SK-N-SH treated with all-trans-retinoic acid at 6 μM for 48 hours (cell line): Measurements from ENCODE around the gene RPP40.

Experiments
- ATAC-seq: fragments of 200-7000 bp; cut with Tn5 transposase; 3 replicates; pipeline ENCODE4 v1.9.1; 2020; ENCODE audit warnings: mild to moderate bottlenecking, moderate library complexity
- ARNTL ChIP-seq: fragments of 450-650 bp; formaldehyde crosslinking; IDR thresholded peaks from 2 replicates; pipeline ENCODE4 v1.5.0; 2020; ENCODE audit warnings: low read depth, mild to moderate bottlenecking, moderate library complexity, borderline replicate concordance
- BACH2 ChIP-seq: fragments of 250-450 bp; sonication (Bioruptor Pico); IDR thresholded peaks from 2 replicates; pipeline ENCODE4 v1.9.0; 2021; ENCODE audit warnings: mild to moderate bottlenecking, borderline replicate concordance
- CREB5 ChIP-seq: fragments of 250-450 bp; sonication (Bioruptor Pico); IDR thresholded peaks from 2 replicates; pipeline ENCODE4 v1.5.1; 2020; ENCODE audit warnings: low read depth, mild to moderate bottlenecking, moderate library complexity
- CSDC2 ChIP-seq: fragments of 250-450 bp; sonication (Bioruptor Pico); IDR thresholded peaks from 2 replicates; pipeline ENCODE4 v1.5.0; 2020; ENCODE audit warnings: mild to moderate bottlenecking, moderate library complexity
- CSRNP3 ChIP-seq: fragments of 250-450 bp; sonication (Bioruptor Pico); IDR thresholded peaks from 2 replicates; pipeline ENCODE4 v1.5.1; 2021; ENCODE audit warnings: mild to moderate bottlenecking, moderate library complexity
- ESRRG ChIP-seq: fragments of 250-450 bp; sonication (Bioruptor Pico); IDR thresholded peaks from 2 replicates; pipeline ENCODE4 v1.6.1; 2021; ENCODE audit warnings: mild to moderate bottlenecking
- GLIS3 ChIP-seq: fragments of 250-450 bp; sonication (Bioruptor Pico); IDR thresholded peaks from 2 replicates; pipeline ENCODE4 v1.5.0; 2020; ENCODE audit warnings: mild to moderate bottlenecking, moderate library complexity
- ISL1 ChIP-seq: fragments of 250-450 bp; sonication (Bioruptor Pico); IDR thresholded peaks from 2 replicates; pipeline ENCODE4 v2.1.2; 2022; ENCODE audit warnings: mild to moderate bottlenecking, moderate library complexity
- OSR1 ChIP-seq: fragments of 250-450 bp; sonication (Bioruptor Pico); IDR thresholded peaks from 2 replicates; pipeline ENCODE4 v1.8.0; 2022; ENCODE audit warnings: moderate library complexity, mild to moderate bottlenecking, inconsistent platforms
- PATZ1 ChIP-seq: fragments of 250-450 bp; sonication (Bioruptor Pico); IDR thresholded peaks from 2 replicates; pipeline ENCODE4 v1.8.0; 2020; ENCODE audit warnings: mild to moderate bottlenecking, moderate library complexity, borderline replicate concordance
- POU6F1 ChIP-seq: fragments of 250-450 bp; sonication (Bioruptor Pico); IDR thresholded peaks from 2 replicates; pipeline ENCODE4 v1.8.0; 2021; ENCODE audit warnings: low read depth, mild to moderate bottlenecking, moderate library complexity, borderline replicate concordance
- PPARA ChIP-seq: fragments of 250-450 bp; sonication (Bioruptor Pico); IDR thresholded peaks from 2 replicates; pipeline ENCODE4 v1.5.0; 2020; ENCODE audit warnings: mild to moderate bottlenecking, borderline replicate concordance
- RARB ChIP-seq: fragments of 250-450 bp; sonication (Bioruptor Pico); IDR thresholded peaks from 2 replicates; pipeline ENCODE4 v1.8.0; 2021; ENCODE audit warnings: mild to moderate bottlenecking, moderate library complexity
- SNAI2 ChIP-seq: fragments of 250-450 bp; sonication (Bioruptor Pico); IDR thresholded peaks from 2 replicates; pipeline ENCODE4 v1.5.0; 2020; ENCODE audit warnings: mild to moderate bottlenecking, moderate library complexity
- TCF4 ChIP-seq: fragments of 250-450 bp; sonication (Bioruptor Pico); IDR thresholded peaks from 2 replicates; pipeline ENCODE4 v1.8.0; 2021; ENCODE audit warnings: mild to moderate bottlenecking, moderate library complexity, borderline replicate concordance
- TOX ChIP-seq: fragments of 250-450 bp; sonication (Bioruptor Pico); IDR thresholded peaks from 2 replicates; pipeline ENCODE4 v1.8.0; 2021; ENCODE audit warnings: mild to moderate bottlenecking, moderate library complexity, borderline replicate concordance
- TSHZ2 ChIP-seq: fragments of 250-450 bp; sonication (Bioruptor Pico); IDR thresholded peaks from 2 replicates; pipeline ENCODE4 v1.5.0; 2020; ENCODE audit warnings: mild to moderate bottlenecking, moderate library complexity
- ZC3H10 ChIP-seq: fragments of 250-450 bp; sonication (Bioruptor Pico); IDR thresholded peaks from 2 replicates; pipeline ENCODE4 v1.5.1; 2021; ENCODE audit warnings: mild to moderate bottlenecking, moderate library complexity
- ZFP3 ChIP-seq: fragments of 250-450 bp; sonication (Bioruptor Pico); IDR thresholded peaks from 2 replicates; pipeline ENCODE4 v1.5.0; 2020; ENCODE audit warnings: mild to moderate bottlenecking, moderate library complexity
- ZFP30 ChIP-seq: fragments of 450-650 bp; formaldehyde crosslinking; IDR thresholded peaks from 2 replicates; pipeline ENCODE4 v1.5.0; 2022; ENCODE audit warnings: mild to moderate bottlenecking, moderate library complexity
- ZNF70 ChIP-seq: fragments of 450-650 bp; formaldehyde crosslinking; IDR thresholded peaks from 2 replicates; pipeline ENCODE4 v1.5.0; 2020; ENCODE audit warnings: mild to moderate bottlenecking, moderate library complexity
- ZNF8 ChIP-seq: fragments of 450-650 bp; formaldehyde crosslinking; IDR thresholded peaks from 2 replicates; pipeline ENCODE4 v1.5.0; 2020; ENCODE audit warnings: mild to moderate bottlenecking, moderate library complexity

Gene RPP40

GRCh38 chr6:4958624-4959023 lies 45.2 kb downstream of the RPP40 start:
- ATAC-seq = no peak
- TF ChIP-seq PPARA (CRISPR knock-in tag) (no peak), CREB5 (CRISPR knock-in tag) (no peak), POU6F1 (CRISPR knock-in tag) (no peak), ZFP30 (no peak), CSRNP3 (CRISPR knock-in tag) (no peak), RARB (CRISPR knock-in tag) (no peak), ZNF8 (CRISPR knock-in tag) (no peak), ISL1 (CRISPR knock-in tag) (no peak), OSR1 (CRISPR knock-in tag) (no peak), ZC3H10 (CRISPR knock-in tag) (no peak)

- ATAC-seq = peak; percentile 65
These were observed 46.2 kb downstream of the RPP40 start for GRCh38 chr6:4957521-4958231.

More at GRCh38 chr6:4957521-4958231, 46.2 kb downstream of the RPP40 start:
- no peak for TF ChIP-seq TOX
- TF ChIP-seq CSDC2 (CRISPR knock-in tag) = no peak
- no peak for TF ChIP-seq TCF4 (CRISPR knock-in tag)
- TF ChIP-seq CREB5 (CRISPR knock-in tag) = no peak
- no peak for TF ChIP-seq CSRNP3 (CRISPR knock-in tag)
- TF ChIP-seq TSHZ2 (CRISPR knock-in tag) = no peak
- no peak for TF ChIP-seq PATZ1 (CRISPR knock-in tag)
- no peak for TF ChIP-seq ARNTL
- TF ChIP-seq ISL1 (CRISPR knock-in tag) = no peak
- no peak for TF ChIP-seq ZFP30
- TF ChIP-seq ZNF8 (CRISPR knock-in tag) = no peak
- TF ChIP-seq ZC3H10 (CRISPR knock-in tag) = no peak
- no peak for TF ChIP-seq ZNF70 (CRISPR knock-in tag)
- TF ChIP-seq PPARA (CRISPR knock-in tag) = no peak
- TF ChIP-seq ZFP3 (CRISPR knock-in tag) = no peak
- TF ChIP-seq SNAI2 (CRISPR knock-in tag) = no peak
- TF ChIP-seq GLIS3 (CRISPR knock-in tag) = no peak
- TF ChIP-seq ESRRG (CRISPR knock-in tag) = no peak
- no peak for TF ChIP-seq BACH2 (CRISPR knock-in tag)
